Measurements from ENCODE around the gene GPT2.
"Not testable (repeated sequence)": the region's sequence is repeated elsewhere in the genome, so short reads cannot be mapped to it uniquely, and the experiment has no call there.

Gene GPT2

DNA sequence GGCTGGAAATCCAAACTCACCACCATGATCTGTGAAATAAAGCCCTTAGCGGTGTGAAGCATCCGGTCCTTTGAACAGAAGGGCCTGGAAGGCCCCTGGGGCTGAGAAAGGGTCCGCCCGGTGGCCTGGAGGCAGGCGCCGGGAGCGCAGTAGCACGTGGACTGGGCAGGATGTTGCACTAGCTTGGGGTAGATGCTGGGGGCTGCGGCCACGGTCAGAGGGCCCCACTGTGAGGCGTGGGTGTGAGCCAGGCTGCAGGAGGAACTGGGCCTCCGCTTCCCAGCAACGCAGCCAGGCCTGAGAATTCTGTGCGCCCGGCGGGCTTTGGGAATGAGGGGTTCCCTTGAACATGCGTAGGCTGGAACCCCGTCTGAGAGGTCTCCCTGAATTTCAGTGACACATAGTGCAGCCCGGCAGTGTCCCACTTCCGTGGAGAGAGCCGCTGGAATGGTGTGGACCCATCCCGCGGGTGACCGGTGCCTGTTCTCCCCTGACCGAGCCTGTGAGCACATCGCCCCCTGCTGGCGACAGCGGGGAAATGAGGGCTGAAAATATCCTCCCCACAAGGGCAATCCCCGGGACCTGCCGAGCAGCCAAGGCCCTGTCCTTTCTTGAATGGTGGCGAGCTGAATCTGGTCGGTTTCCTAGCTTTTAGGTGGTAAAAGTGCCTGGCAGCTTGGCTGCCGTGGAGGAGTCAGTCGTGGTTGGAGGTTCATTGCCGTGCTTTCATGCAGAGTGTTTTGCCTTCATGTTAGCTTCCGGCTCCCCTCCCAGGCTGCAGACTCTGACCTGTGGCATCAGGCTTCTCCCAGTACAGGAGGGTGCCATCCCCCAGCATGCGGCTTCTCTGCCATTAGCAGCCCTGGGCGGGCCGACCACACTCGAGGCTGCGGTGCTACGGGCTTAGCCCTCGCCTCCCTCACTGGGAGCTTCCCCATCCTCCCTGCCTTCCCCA lies 45.5 kb downstream of the GPT2 start:
- peak overlapping the region; percentile 57 for H3K27ac ChIP-seq
- no peak for TF ChIP-seq ZFX (IDR thresholded peaks at IDR 0.05)
- TF ChIP-seq, protein P1, sequence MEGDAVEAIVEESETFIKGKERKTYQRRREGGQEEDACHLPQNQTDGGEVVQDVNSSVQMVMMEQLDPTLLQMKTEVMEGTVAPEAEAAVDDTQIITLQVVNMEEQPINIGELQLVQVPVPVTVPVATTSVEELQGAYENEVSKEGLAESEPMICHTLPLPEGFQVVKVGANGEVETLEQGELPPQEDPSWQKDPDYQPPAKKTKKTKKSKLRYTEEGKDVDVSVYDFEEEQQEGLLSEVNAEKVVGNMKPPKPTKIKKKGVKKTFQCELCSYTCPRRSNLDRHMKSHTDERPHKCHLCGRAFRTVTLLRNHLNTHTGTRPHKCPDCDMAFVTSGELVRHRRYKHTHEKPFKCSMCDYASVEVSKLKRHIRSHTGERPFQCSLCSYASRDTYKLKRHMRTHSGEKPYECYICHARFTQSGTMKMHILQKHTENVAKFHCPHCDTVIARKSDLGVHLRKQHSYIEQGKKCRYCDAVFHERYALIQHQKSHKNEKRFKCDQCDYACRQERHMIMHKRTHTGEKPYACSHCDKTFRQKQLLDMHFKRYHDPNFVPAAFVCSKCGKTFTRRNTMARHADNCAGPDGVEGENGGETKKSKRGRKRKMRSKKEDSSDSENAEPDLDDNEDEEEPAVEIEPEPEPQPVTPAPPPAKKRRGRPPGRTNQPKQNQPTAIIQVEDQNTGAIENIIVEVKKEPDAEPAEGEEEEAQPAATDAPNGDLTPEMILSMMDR (conservative IDR thresholded peaks at IDR 0.05), result peak; percentile 94

GRCh38 chr16:46930861-46931260 lies 46.7 kb downstream of the GPT2 start:
- no peak for TF ChIP-seq ZFX (IDR thresholded peaks at IDR 0.05)
- TF ChIP-seq, protein P1 (conservative IDR thresholded peaks at IDR 0.05), result no peak
- peak overlapping the region; percentile 37; the same call in 1 of the 2 replicates for H3K27ac ChIP-seq

DNA sequence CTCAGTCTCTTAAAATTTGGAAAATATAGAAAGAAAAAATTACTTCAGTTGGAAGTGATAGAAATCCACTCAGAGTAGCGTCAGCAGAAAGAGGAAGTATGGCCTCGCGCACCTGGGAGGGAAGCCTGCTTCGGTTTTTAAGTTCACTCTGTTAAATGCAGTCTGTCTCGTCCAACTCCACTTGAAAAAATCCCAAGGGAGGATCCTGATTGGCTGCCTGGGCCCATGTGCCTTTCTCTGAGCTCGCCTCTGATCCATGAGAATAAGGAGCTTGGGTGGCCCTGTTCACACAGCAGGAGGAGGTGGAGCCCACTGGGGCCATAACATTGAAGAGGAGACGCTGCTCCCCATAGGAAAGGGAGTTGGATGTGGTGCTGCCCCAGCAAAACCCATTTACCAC lies 48.6 kb downstream of the GPT2 start:
- H3K27ac ChIP-seq, result no peak overlapping the region
- TF ChIP-seq ZFX (IDR thresholded peaks at IDR 0.05), result no peak
- TF ChIP-seq, protein P1 (conservative IDR thresholded peaks at IDR 0.05), result no peak

DNA sequence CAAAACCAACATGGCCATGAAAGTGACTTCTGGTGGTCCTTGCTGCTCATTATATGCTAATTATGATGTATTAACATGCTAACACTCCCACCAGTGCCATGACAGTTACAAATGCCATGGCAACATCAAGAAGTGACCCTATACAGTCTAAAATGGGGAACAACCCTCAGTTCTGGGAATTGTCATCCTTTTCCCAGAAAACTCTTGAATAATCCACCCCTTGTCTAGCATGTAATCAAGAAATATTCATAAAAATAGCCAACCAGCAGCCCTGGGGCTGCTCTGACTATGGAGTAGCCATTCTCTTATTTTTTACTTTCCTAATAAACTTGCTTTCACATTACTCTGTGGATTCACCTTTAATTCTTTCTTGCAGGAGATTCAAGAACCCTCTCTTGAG lies 53.4 kb downstream of the GPT2 start:
- TF ChIP-seq ZFX (IDR thresholded peaks at IDR 0.05), result no peak
- TF ChIP-seq, protein P1 (conservative IDR thresholded peaks at IDR 0.05), result no peak
- no peak overlapping the region for H3K27ac ChIP-seq

- not testable (repeated sequence) for H3K27ac ChIP-seq
Measured at GRCh38 chr16:46944713-46945112, 60.6 kb downstream of the GPT2 start.

DNA sequence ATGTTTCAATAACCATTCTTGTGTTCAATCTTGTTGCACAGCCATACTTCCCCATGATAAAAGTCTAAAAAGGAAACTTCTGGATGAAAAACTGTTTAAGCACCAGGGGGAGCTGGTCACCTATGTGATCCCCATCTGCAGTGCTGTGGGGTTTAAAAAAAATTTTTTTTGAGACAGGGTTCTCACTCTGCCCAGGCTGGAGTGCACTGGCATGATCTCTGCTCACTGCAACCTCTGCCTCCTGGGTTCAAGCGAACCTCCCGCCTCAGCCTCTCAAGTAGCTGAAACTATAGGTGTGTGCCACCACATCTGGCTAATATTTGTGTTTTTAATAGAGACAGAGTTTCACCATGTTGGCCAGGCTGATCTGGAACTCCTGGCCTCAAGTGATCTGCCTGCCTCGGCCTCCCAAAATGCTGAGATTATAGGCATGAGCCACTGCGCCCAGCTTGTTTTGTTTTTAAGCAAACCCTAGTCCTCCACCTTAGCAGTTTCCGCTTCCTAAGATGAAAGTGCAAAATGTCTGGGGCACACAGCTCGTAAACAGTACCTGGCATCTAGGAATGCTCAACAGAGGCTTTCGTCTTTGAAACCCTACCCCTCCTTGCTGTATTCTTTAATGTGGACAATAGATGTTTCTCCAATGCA lies 63.9 kb downstream of the GPT2 start:
- TF ChIP-seq, protein P1 (conservative IDR thresholded peaks at IDR 0.05), result peak; percentile 77
- TF ChIP-seq ZFX (IDR thresholded peaks at IDR 0.05), result no peak

DNA sequence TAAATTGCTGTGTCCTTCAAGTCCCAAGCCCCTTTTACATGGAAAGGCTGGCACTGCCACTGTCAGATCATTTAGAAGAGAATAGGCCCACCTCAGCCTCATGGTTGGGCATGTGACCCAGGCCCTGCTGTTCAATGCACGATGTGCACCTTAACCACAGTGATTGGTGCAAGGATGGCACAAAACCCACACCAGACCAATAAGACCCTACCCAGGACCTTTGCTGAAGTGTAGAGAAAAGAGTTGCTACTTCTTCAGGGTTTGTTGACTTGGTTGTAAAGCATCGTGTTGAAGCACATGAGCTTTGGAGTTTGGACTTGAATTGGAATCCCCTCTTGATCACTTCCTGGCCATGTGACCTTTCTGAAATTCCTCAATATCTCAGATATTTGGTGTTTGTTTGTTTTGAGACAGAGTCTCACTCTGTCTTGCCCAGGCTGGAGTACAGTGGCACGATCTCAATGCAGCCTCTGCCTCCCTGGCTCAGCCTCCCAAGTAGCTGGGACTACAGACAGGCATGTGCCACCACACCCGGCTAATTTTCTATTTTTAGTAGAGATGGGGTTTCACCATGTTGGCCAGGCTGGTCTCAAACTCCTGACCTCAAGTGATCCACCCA lies 64.5 kb downstream of the GPT2 start:
- TF ChIP-seq ZFX (IDR thresholded peaks at IDR 0.05), result no peak
- TF ChIP-seq, protein P1 (conservative IDR thresholded peaks at IDR 0.05), result no peak
- no peak overlapping the region for H3K27ac ChIP-seq

More for the DNA sequence above, 63.9 kb downstream of the GPT2 start:
- H3K27ac ChIP-seq, result no peak overlapping the region

Measured in C4-2B (cell line).